Peyer's patch (tissue), 4 donors: Measurements from ENCODE around the gene XPR1. TPM values are rescaled to one million over a fixed set of nuclear protein-coding genes. Genes with fewer than 3 reads are reported as not detected.
"Not testable (repeated sequence)": the region's sequence is repeated elsewhere in the genome, so short reads cannot be mapped to it uniquely, and the experiment has no call there.

Experiments used
- DNase-seq, 3 donors: peaks; one replicate each; pipeline ENCODE4 v3.0.0-alpha.2; 2017 to 2019
- H3K27ac ChIP-seq, 4 donors: fragments of 200-600 bp; sonication (generic); one replicate each; pipeline ENCODE4 v1.5.1; 2016 to 2019
- H3K27me3 ChIP-seq, 2 donors: fragments of 200-600 bp; sonication (generic); one replicate each; pipeline ENCODE4 v1.5.1; 2019
- H3K36me3 ChIP-seq, 3 donors: fragments of 200-600 bp; sonication (generic); one replicate each; pipeline ENCODE4 v1.5.1; 2016 to 2019
- H3K4me1 ChIP-seq, 4 donors: fragments of 200-600 bp; sonication (generic); one replicate each; pipeline ENCODE4 v1.5.1; 2016 to 2019
- H3K4me3 ChIP-seq, 4 donors: fragments of 200-600 bp; sonication (generic); 1 replicate in 3 of 4; 2 replicates in 1 of 4; pipeline ENCODE4 v1.5.1; 2016 to 2019; ENCODE audit warnings: mild to moderate bottlenecking in 1 of 4
- H3K9me3 ChIP-seq, 4 donors: fragments of 200-600 bp; sonication (generic); one replicate each; pipeline ENCODE4 v1.5.1; 2016 to 2019; ENCODE audit warnings: mild to moderate bottlenecking in 1 of 4
- CTCF ChIP-seq, 6 experiments: fragments of 450-650 bp in 4 of 6; fragments of 200-600 bp in 2 of 6; sonication (generic) in 1 of 6; IDR thresholded peaks; one replicate each; pipeline ENCODE4 v1.5.1; 2017 to 2019; ENCODE audit warnings: antibody characterized with exemption in 6 of 6, mild to moderate bottlenecking in 3 of 6, moderate library complexity in 1 of 6
- POLR2A ChIP-seq, 2 donors: fragments of 450-650 bp; IDR thresholded peaks; one replicate each; pipeline ENCODE4 v1.5.1; 2017; ENCODE audit warnings: antibody characterized with exemption in 2 of 2, mild to moderate bottlenecking in 2 of 2, moderate library complexity in 2 of 2
- total RNA-seq, 4 donors: library from RNA; depleted of rRNA; stranded (reverse); fragments of >200 nt; gene quantifications; one replicate each; pipeline ENCODE4 v1.1.0, GENCODE V29; 2016

The XPR1 gene
- total RNA-seq, 4 donors from 2014 or later: 29.7 to 59.7 (median 53.9) TPM

GRCh38 chr1:180644526-180645192 lies 12.8 kb downstream of the XPR1 start:
- no peak for DNase-seq
- peaks cover 0 to 5% (median 0%) of the 10 kb centered on the region in 4 donors for H3K4me1 ChIP-seq
- H3K27ac ChIP-seq: no peak overlapping the region
- no peak for TF ChIP-seq CTCF (IDR thresholded peaks at IDR 0.05)
- TF ChIP-seq POLR2A (IDR thresholded peaks at IDR 0.05): no peak
- no peak overlapping the region for H3K4me3 ChIP-seq
- no peaks in the 10 kb centered on the region for H3K9me3 ChIP-seq
- no peaks in the 10 kb centered on the region for H3K36me3 ChIP-seq
- H3K27me3 ChIP-seq: no peaks in the 10 kb centered on the region

GRCh38 chr1:180645261-180645660 lies 13.4 kb downstream of the XPR1 start:
- DNase-seq, H3K4me1 ChIP-seq, H3K27me3 ChIP-seq, H3K4me3 ChIP-seq, H3K9me3 ChIP-seq, H3K27ac ChIP-seq, H3K36me3 ChIP-seq: not testable (repeated sequence)

- no peaks in the 10 kb centered on the region for H3K9me3 ChIP-seq
- H3K36me3 ChIP-seq: no peaks in the 10 kb centered on the region
- no peak for DNase-seq
- no peak overlapping the region for H3K4me3 ChIP-seq
- peaks cover 0 to 5% (median 0%) of the 10 kb centered on the region in 4 donors for H3K4me1 ChIP-seq
- TF ChIP-seq CTCF (IDR thresholded peaks at IDR 0.05): no peak
- no peak for TF ChIP-seq POLR2A (IDR thresholded peaks at IDR 0.05)
- H3K27me3 ChIP-seq: no peaks in the 10 kb centered on the region
- H3K27ac ChIP-seq: no peak overlapping the region
Measured at GRCh38 chr1:180646093-180646492, 14.3 kb downstream of the XPR1 start.

- no peak for TF ChIP-seq POLR2A (IDR thresholded peaks at IDR 0.05)
- TF ChIP-seq CTCF (IDR thresholded peaks at IDR 0.05): no peak
- peaks cover 0 to 5% (median 0%) of the 10 kb centered on the region in 4 donors for H3K4me1 ChIP-seq
- no peaks in the 10 kb centered on the region for H3K27me3 ChIP-seq
- H3K4me3 ChIP-seq: no peak overlapping the region
- no peak overlapping the region for H3K27ac ChIP-seq
- no peaks in the 10 kb centered on the region for H3K36me3 ChIP-seq
- H3K9me3 ChIP-seq: no peaks in the 10 kb centered on the region
- DNase-seq: no peak
Measured at GRCh38 chr1:180646547-180646946, 14.7 kb downstream of the XPR1 start.

- TF ChIP-seq CTCF (IDR thresholded peaks at IDR 0.05) (no peak), POLR2A (IDR thresholded peaks at IDR 0.05) (no peak)
- DNase-seq: no peak
- no peak overlapping the region for H3K27ac ChIP-seq
Measured at GRCh38 chr1:180652792-180653191, 21.0 kb downstream of the XPR1 start.

GRCh38 chr1:180662709-180663108 lies 30.9 kb downstream of the XPR1 start:
- no peak for DNase-seq
- H3K9me3 ChIP-seq: peaks cover 0 to 16% (median 4%) of the 10 kb centered on the region in 4 donors
- H3K27ac ChIP-seq: no peak overlapping the region
- TF ChIP-seq CTCF (IDR thresholded peaks at IDR 0.05) (no peak), POLR2A (IDR thresholded peaks at IDR 0.05) (no peak)
- H3K4me3 ChIP-seq: no peak overlapping the region
- H3K4me1 ChIP-seq: no peaks in the 10 kb centered on the region
- H3K27me3 ChIP-seq: no peaks in the 10 kb centered on the region
- H3K36me3 ChIP-seq: no peaks in the 10 kb centered on the region

More at GRCh38 chr1:180652792-180653191, 21.0 kb downstream of the XPR1 start:
- no peaks in the 10 kb centered on the region for H3K4me1 ChIP-seq
- H3K36me3 ChIP-seq: no peaks in the 10 kb centered on the region
- no peaks in the 10 kb centered on the region for H3K27me3 ChIP-seq
- H3K4me3 ChIP-seq: no peak overlapping the region
- H3K9me3 ChIP-seq: peaks cover 0 to 6% (median 0%) of the 10 kb centered on the region in 4 donors
